Sigmoid colon (tissue), 7 donors: ENCODE data around the gene KLHL12. TPM values are rescaled to one million over a fixed set of nuclear protein-coding genes. Genes with fewer than 3 reads are reported as not detected.
"Not testable (repeated sequence)": the region's sequence is repeated elsewhere in the genome, so short reads cannot be mapped to it uniquely, and the experiment has no call there.

Experiments
- DNase-seq: peaks from one replicate; pipeline ENCODE4 v3.0.0-alpha.2; 2019
- H3K27ac ChIP-seq, 4 donors: fragments of 200-600 bp; sonication (generic); one replicate each; pipeline ENCODE4 v1.5.1; 2016 to 2019; ENCODE audit warnings: mild to moderate bottlenecking in 1 of 4
- H3K27me3 ChIP-seq, 3 donors: fragments of 200-600 bp; sonication (generic); one replicate each; pipeline ENCODE4 v1.5.1; 2019; ENCODE audit warnings: mild to moderate bottlenecking in 1 of 3
- H3K36me3 ChIP-seq, 4 donors: fragments of 200-600 bp; sonication (generic); one replicate each; pipeline ENCODE4 v1.5.1; 2016 to 2019
- H3K4me1 ChIP-seq, 4 donors: fragments of 200-600 bp; sonication (generic); one replicate each; pipeline ENCODE4 v1.5.1; 2017 to 2019
- H3K4me3 ChIP-seq, 4 donors: fragments of 200-600 bp; sonication (generic); one replicate each; pipeline ENCODE4 v1.5.1; 2017 to 2019; ENCODE audit warnings: mild to moderate bottlenecking in 2 of 4, moderate library complexity in 1 of 4
- H3K9me3 ChIP-seq, 4 donors: fragments of 200-600 bp in 3 of 4; sonication (generic) in 3 of 4; one replicate each; pipeline versions ENCODE4 v1.5.1 to v1.6.1; 2013 to 2019
- CTCF ChIP-seq, 4 experiments: fragments of 450-650 bp in 3 of 4; fragments of 200-600 bp in 1 of 4; IDR thresholded peaks; one replicate each; pipeline ENCODE4 v1.5.1; 2016 to 2019; ENCODE audit warnings: antibody characterized with exemption in 4 of 4, mild to moderate bottlenecking in 3 of 4, moderate library complexity in 2 of 4
- EP300 ChIP-seq, 4 donors: sonication (generic); formaldehyde crosslinking; IDR thresholded peaks; one replicate each; pipeline ENCODE4 v1.6.1; 2017; ENCODE audit warnings: antibody characterized with exemption in 4 of 4
- POLR2A ChIP-seq, 2 donors: fragments of 450-650 bp; IDR thresholded peaks; one replicate each; pipeline ENCODE4 v1.6.1; 2016; ENCODE audit warnings: antibody characterized with exemption in 2 of 2, mild to moderate bottlenecking in 2 of 2, moderate library complexity in 2 of 2
- POLR2AphosphoS5 ChIP-seq, 4 donors: sonication (generic); formaldehyde crosslinking; IDR thresholded peaks; one replicate each; pipeline ENCODE4 v1.6.1; 2017; ENCODE audit warnings: antibody characterized with exemption in 4 of 4
- WGBS, 2 donors: extraction: QIAGEN DNeasy Blood & Tissue Kit; methylation state at CpG; one replicate each; pipeline ENCODE4 v1.1.7; 2013; 5-methylcytosine and 5-hydroxymethylcytosine counted together
- intact Hi-C: fragments of 100-400 bp; cut with DNase I; formaldehyde crosslinking; loops from one replicate; pipeline ENCODE4 v1.15.1; 2023
- polyA plus RNA-seq, 3 donors: library from polyadenylated mRNA; stranded (reverse); fragments of 200-250 nt; gene quantifications; one replicate each; pipeline ENCODE4 v1.2.3, GENCODE V29; 2013
- total RNA-seq, 4 donors: library from RNA; depleted of rRNA; stranded (reverse); fragments of >200 nt; gene quantifications; one replicate each; pipeline ENCODE4 v1.1.0, GENCODE V29; 2016
- donor health status: healthy with polysubstance abuse.
- donor health status: Bipolar disorder and iron deficiency.
- donor health status: healthy.

Gene KLHL12
- total and polyA plus RNA-seq, 7 donors = 12.9 to 27.0 (median 18.3) TPM

GRCh38 chr1:202934755-202935154, 7.7 kb upstream of the KLHL12 start:
- Histone ChIP-seq H3K27ac (no peak overlapping the region), H3K9me3 (no peaks in the 10 kb centered on the region), H3K36me3 (peaks cover 0 to 2% (median 0%) of the 10 kb centered on the region in 4 donors), H3K4me1 (no peaks in the 10 kb centered on the region), H3K4me3 (no peak overlapping the region), H3K27me3 (no peaks in the 10 kb centered on the region)
- 90 to 97% methylated on average over 3 of the region's 3 CpGs for WGBS, 2 donors
- intact Hi-C loops = no loop called here
- DNase-seq = no peak
- no peak for TF ChIP-seq EP300 (IDR thresholded peaks at IDR 0.05)
- TF ChIP-seq POLR2AphosphoS5 (IDR thresholded peaks at IDR 0.05) = no peak
- no peak for TF ChIP-seq CTCF (IDR thresholded peaks at IDR 0.05)
- TF ChIP-seq POLR2A (IDR thresholded peaks at IDR 0.05) = no peak

DNA sequence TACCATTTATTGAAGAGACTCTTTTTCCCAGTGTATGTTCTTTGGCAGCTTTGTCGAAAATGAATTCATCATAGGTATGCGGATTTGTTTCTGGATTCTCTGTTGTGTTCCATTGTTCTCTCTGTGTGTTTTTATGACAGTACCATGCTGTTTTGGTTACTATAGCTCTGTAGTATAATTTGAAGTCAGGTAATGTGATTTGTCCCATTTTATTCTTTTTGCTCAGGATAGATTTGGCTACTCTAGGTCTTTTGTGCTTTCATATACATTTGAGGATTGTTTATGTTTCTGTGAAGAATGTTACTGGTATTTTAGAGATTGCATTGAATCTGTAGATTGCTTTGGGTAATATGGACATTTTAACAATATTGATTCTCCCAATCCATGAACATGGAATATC, 5.4 kb upstream of the KLHL12 start:
- H3K27me3 ChIP-seq = no peaks in the 10 kb centered on the region
- no peak overlapping the region for H3K27ac ChIP-seq
- TF ChIP-seq EP300 (IDR thresholded peaks at IDR 0.05) = no peak
- TF ChIP-seq POLR2AphosphoS5 (IDR thresholded peaks at IDR 0.05) = no peak
- TF ChIP-seq CTCF (IDR thresholded peaks at IDR 0.05) = no peak
- no peak for TF ChIP-seq POLR2A (IDR thresholded peaks at IDR 0.05)
- DNase-seq = no peak
- intact Hi-C loops = no loop called here
- H3K4me3 ChIP-seq = no peak overlapping the region
- H3K9me3 ChIP-seq = no peaks in the 10 kb centered on the region
- WGBS, 2 donors = 92 to 96% methylated on average over 2 of the region's 2 CpGs
- no peaks in the 10 kb centered on the region for H3K36me3 ChIP-seq
- H3K4me1 ChIP-seq = peaks cover 0 to 3% (median 0%) of the 10 kb centered on the region in 4 donors

DNA sequence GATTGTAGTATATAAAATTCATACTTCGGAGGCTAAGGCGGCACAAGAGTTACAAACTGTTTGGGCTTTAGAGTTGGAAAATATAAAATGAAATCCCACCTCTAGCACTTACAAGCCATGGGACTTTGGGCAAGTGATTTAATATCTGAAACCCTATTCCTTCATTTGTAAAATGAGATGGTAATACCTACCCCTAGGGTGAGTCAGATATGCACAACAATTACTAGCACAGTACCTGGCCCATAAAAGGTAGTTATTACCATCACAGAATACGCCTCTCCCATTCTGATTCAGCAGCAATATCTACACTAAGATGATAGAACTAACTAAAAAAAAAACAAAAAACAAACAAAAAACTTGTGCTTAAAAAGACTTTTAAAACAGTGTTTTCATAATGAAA, 3.5 kb downstream of the KLHL12 start:
- H3K9me3 ChIP-seq = no peaks in the 10 kb centered on the region
- H3K27me3 ChIP-seq = no peaks in the 10 kb centered on the region
- TF ChIP-seq CTCF (IDR thresholded peaks at IDR 0.05) = no peak
- TF ChIP-seq POLR2AphosphoS5 (IDR thresholded peaks at IDR 0.05) = no peak
- no peak for TF ChIP-seq POLR2A (IDR thresholded peaks at IDR 0.05)
- no peak for TF ChIP-seq EP300 (IDR thresholded peaks at IDR 0.05)
- 84 to 94% methylated on average over 3 of the region's 3 CpGs for WGBS, 2 donors
- H3K27ac ChIP-seq = no peak overlapping the region
- DNase-seq = no peak
- H3K4me1 ChIP-seq = peaks cover 0 to 28% (median 5%) of the 10 kb centered on the region in 4 donors
- no peak overlapping the region for H3K4me3 ChIP-seq
- intact Hi-C loops = no loop called here
- peaks cover 0 to 39% (median under 1%) of the 10 kb centered on the region in 4 donors for H3K36me3 ChIP-seq

DNA sequence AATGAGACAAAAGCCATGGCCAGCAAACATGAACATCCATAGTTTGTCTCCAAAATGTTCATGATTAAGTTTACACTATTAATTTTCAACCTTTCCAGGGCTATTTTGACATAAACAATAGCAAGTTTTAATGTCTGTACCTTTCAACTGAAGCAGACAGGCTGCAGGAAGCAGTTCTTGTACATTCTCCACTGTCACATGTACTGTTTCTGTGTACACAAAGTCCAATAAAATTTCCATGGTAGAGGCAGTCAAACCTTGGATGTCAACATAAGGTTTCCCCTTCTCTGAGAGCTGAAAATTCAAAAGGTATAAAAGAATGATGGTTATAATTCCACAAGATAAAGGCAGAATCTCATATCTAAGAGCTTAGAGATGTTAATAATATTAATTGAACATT, 7.4 kb downstream of the KLHL12 start:
- H3K9me3 ChIP-seq = no peaks in the 10 kb centered on the region
- TF ChIP-seq EP300 (IDR thresholded peaks at IDR 0.05) (no peak), POLR2AphosphoS5 (IDR thresholded peaks at IDR 0.05) (no peak), POLR2A (IDR thresholded peaks at IDR 0.05) (no peak), CTCF (IDR thresholded peaks at IDR 0.05) (no peak)
- no peak overlapping the region for H3K27ac ChIP-seq
- H3K27me3 ChIP-seq = no peaks in the 10 kb centered on the region
- H3K4me3 ChIP-seq = no peak overlapping the region
- intact Hi-C loops = no loop called here
- peaks cover 11 to 78% (median 18%) of the 10 kb centered on the region in 4 donors for H3K36me3 ChIP-seq
- no peak for DNase-seq
- peaks cover 0 to 9% (median 0%) of the 10 kb centered on the region in 4 donors for H3K4me1 ChIP-seq

DNA sequence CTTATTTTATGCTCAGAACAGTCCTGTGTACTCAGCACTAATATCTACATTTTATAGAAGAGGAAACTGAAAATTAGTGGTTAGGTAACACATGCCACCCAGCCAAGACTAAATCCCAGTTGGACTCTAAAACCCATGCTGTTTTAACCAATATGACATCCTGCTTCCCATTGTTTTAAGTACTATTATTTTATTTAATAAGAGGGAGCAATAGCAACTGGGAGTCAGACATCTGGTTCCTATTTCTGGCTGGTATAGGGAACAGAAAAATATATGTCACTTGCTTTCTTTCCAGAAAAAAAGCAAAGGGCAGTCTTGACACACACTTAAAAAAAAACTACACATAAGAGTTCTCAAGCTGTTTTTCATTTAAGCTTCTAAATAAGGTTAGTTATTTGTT, 11.9 kb downstream of the KLHL12 start:
- Histone ChIP-seq H3K27me3 (no peaks in the 10 kb centered on the region), H3K27ac (no peak overlapping the region), H3K36me3 (peaks cover 19 to 94% (median 32%) of the 10 kb centered on the region in 4 donors), H3K9me3 (no peaks in the 10 kb centered on the region), H3K4me3 (no peak overlapping the region), H3K4me1 (no peaks in the 10 kb centered on the region)
- no peak for DNase-seq
- intact Hi-C loops = no loop called here
- TF ChIP-seq POLR2A (IDR thresholded peaks at IDR 0.05) = no peak
- TF ChIP-seq EP300 (IDR thresholded peaks at IDR 0.05) = no peak

GRCh38 chr1:202912476-202912875, 14.6 kb downstream of the KLHL12 start:
- DNase-seq, H3K4me1 ChIP-seq, H3K9me3 ChIP-seq, H3K4me3 ChIP-seq, H3K27me3 ChIP-seq, intact Hi-C loops, H3K27ac ChIP-seq: not testable (repeated sequence)
- H3K36me3 ChIP-seq = peaks cover 15 to 97% (median 38%) of the 10 kb centered on the region in 4 donors
- WGBS, 2 donors = 91 to 93% methylated on average over 4 of the region's 4 CpGs
